Occipital lobe (tissue), 2 donors: Measurements from ENCODE around the gene FAM156B. TPM values are rescaled to one million over a fixed set of nuclear protein-coding genes. Genes with fewer than 3 reads are reported as not detected.
"Not testable (repeated sequence)": the region's sequence is repeated elsewhere in the genome, so short reads cannot be mapped to it uniquely, and the experiment has no call there.

Experiments
- DNase-seq: peaks from one replicate; lab custom pipeline; 2025; lab: John Stamatoyannopoulos, UW
- total RNA-seq: library from RNA; depleted of rRNA; stranded (reverse); fragments of >200 nt; gene quantifications from one replicate; pipeline ENCODE4 v1.2.3, GENCODE V29; 2014

Gene FAM156B
- total RNA-seq, 1 donor from 2014 or later: 10.6 TPM

- no peak for DNase-seq
Observed at GRCh38 chrX:52923781-52924241, 26.7 kb downstream of the FAM156B start.

GRCh38 chrX:52930214-52930613, 33.1 kb downstream of the FAM156B start:
- DNase-seq: not testable (repeated sequence)

- no peak for DNase-seq
Observed at GRCh38 chrX:52933213-52933612, 36.1 kb downstream of the FAM156B start.

GRCh38 chrX:52933976-52934703, 37.0 kb downstream of the FAM156B start:
- DNase-seq: no peak

GRCh38 chrX:52934704-52935469, 37.8 kb downstream of the FAM156B start:
- peak; percentile 84 for DNase-seq

GRCh38 chrX:52935470-52935784, 38.3 kb downstream of the FAM156B start:
- DNase-seq: not testable (repeated sequence)

- not testable (repeated sequence) for DNase-seq
Observed at GRCh38 chrX:52940704-52941103, 43.6 kb downstream of the FAM156B start.

GRCh38 chrX:52941728-52942127, 44.6 kb downstream of the FAM156B start:
- DNase-seq: not testable (repeated sequence)

GRCh38 chrX:52945838-52946494, 48.8 kb downstream of the FAM156B start:
- DNase-seq: not testable (repeated sequence)

- not testable (repeated sequence) for DNase-seq
Observed at GRCh38 chrX:52947501-52947900, 50.4 kb downstream of the FAM156B start.

GRCh38 chrX:52948265-52948664, 51.1 kb downstream of the FAM156B start:
- DNase-seq: not testable (repeated sequence)

- DNase-seq: not testable (repeated sequence)
Observed at GRCh38 chrX:52949325-52949724, 52.2 kb downstream of the FAM156B start.

GRCh38 chrX:52949884-52950283, 52.8 kb downstream of the FAM156B start:
- not testable (repeated sequence) for DNase-seq

Other genes starting within 250 kb of the FAM156B start
- gene SSX7, start 242.4 kb upstream of the FAM156B start, total RNA-seq: not detected
- gene SSX2, start 190.2 kb upstream of the FAM156B start, total RNA-seq: not detected
- not detected for gene SSX2B, start 146.1 kb upstream of the FAM156B start, total RNA-seq
- not detected for gene SPANXN5, start 99.9 kb upstream of the FAM156B start, total RNA-seq
- not detected for gene XAGE5, start 86.0 kb upstream of the FAM156B start, total RNA-seq
- gene XAGE3, start 29.2 kb upstream of the FAM156B start, total RNA-seq: not detected
- 18.4 TPM for gene FAM156A, start 61.2 kb downstream of the FAM156B start, total RNA-seq
- 27.0 TPM for gene GPR173, start 151.5 kb downstream of the FAM156B start, total RNA-seq
- 7.0 TPM for gene TSPYL2, start 185.0 kb downstream of the FAM156B start, total RNA-seq
- gene KANTR, start 196.8 kb downstream of the FAM156B start, total RNA-seq: 31.4 TPM